ENCODE data around the gene SGTA. TPM values are rescaled to one million over a fixed set of nuclear protein-coding genes. Genes with fewer than 3 reads are reported as not detected.
A peak's percentile ranks its signal among the peaks of the same experiment; 100 is the strongest.

Gene SGTA
- total and polyA plus RNA-seq, 9 of the 15 experiments (the other 6 are each of a cell fraction or from before 2014, with no cell fraction given): 1.4 to 110 (median 49.9) TPM

DNA sequence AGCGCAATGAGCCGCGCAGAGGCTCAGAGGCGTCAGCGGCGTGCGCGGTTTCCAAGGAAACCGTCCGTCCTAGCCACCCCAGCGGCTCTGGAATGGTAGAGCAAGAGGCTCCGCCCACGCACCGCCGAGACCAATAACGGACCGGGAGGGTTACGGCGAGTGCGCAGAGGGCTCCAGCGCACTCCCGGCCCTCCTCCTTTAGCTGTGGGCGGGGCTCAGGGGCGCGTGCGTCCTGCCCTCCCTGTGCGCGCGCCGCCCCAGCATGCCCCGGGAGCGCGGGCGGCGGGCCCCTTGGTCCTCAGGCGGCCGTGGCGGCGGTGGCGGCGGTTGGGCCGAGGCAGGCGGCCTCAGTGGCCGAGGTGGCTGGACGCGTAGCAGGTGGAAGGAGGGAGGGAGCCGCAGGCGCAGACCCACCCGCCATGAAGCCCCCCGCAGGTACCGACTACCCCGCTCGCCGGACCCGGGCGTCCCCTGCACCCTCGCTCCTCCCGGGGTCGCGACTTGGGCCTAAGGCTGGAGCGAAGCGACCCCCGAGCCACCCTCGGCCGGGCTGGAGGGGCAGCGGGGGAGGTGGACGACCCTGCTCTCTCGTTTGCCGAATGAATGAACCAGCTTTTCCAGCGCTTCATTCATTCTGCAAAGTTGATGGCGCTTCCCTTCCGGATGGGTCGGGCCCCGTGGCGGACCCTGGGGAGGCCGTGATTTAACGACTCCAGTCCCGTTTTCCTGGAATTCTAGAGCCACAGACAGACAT, 2.3 kb upstream of the SGTA start, which contains the start of gene THOP1 (continued):
- peak in 1 of 2 experiments; percentile 70; a peak in 3 of 4 replicates for TF ChIP-seq NONO (IDR thresholded peaks at IDR 0.05; ENCODE audit: low read depth in 2 of 2, low read length in 1 of 2)
- no peak for TF ChIP-seq ZNF311 (CRISPR knock-in tag; IDR thresholded peaks at IDR 0.05)
- TF ChIP-seq TAL1 (IDR thresholded peaks at IDR 0.05): no peak
- TF ChIP-seq EP400 (IDR thresholded peaks at IDR 0.05): peak; percentile 47
- peak; percentile 75; the same call in 1 of the 2 replicates for TF ChIP-seq E2F3 (CRISPR knock-in tag; IDR thresholded peaks at IDR 0.05)
- TF ChIP-seq, protein P1, sequence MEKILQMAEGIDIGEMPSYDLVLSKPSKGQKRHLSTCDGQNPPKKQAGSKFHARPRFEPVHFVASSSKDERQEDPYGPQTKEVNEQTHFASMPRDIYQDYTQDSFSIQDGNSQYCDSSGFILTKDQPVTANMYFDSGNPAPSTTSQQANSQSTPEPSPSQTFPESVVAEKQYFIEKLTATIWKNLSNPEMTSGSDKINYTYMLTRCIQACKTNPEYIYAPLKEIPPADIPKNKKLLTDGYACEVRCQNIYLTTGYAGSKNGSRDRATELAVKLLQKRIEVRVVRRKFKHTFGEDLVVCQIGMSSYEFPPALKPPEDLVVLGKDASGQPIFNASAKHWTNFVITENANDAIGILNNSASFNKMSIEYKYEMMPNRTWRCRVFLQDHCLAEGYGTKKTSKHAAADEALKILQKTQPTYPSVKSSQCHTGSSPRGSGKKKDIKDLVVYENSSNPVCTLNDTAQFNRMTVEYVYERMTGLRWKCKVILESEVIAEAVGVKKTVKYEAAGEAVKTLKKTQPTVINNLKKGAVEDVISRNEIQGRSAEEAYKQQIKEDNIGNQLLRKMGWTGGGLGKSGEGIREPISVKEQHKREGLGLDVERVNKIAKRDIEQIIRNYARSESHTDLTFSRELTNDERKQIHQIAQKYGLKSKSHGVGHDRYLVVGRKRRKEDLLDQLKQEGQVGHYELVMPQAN (IDR thresholded peaks at IDR 0.05; ENCODE audit: borderline replicate concordance): peak; percentile 89; the same call in 1 of the 2 replicates
- peak; percentile 75 to 90 for TF ChIP-seq MNT (conservative IDR thresholded peaks at IDR 0.05)
- TF ChIP-seq TBP (optimal IDR thresholded peaks at IDR 0.05; ENCODE audit: low read depth, low read length): peak; percentile 63
- no peak for TF ChIP-seq C11orf30 (IDR thresholded peaks at IDR 0.05; ENCODE audit: low read depth)
- TF ChIP-seq MEIS2 (IDR thresholded peaks at IDR 0.05; ENCODE audit: partially characterized antibody): peak; percentile 97
- TF ChIP-seq CTBP1 (IDR thresholded peaks at IDR 0.05; ENCODE audit: borderline replicate concordance): peak; percentile 92
- no peak for TF ChIP-seq RBM17 (IDR thresholded peaks at IDR 0.05; ENCODE audit: borderline replicate concordance, low read depth, low read length)
- TF ChIP-seq ZNF354B (CRISPR knock-in tag; IDR thresholded peaks at IDR 0.05): no peak
- TF ChIP-seq RBM25 (IDR thresholded peaks at IDR 0.05; ENCODE audit: low read depth, low read length, severe bottlenecking): no peak
- TF ChIP-seq, protein P2, sequence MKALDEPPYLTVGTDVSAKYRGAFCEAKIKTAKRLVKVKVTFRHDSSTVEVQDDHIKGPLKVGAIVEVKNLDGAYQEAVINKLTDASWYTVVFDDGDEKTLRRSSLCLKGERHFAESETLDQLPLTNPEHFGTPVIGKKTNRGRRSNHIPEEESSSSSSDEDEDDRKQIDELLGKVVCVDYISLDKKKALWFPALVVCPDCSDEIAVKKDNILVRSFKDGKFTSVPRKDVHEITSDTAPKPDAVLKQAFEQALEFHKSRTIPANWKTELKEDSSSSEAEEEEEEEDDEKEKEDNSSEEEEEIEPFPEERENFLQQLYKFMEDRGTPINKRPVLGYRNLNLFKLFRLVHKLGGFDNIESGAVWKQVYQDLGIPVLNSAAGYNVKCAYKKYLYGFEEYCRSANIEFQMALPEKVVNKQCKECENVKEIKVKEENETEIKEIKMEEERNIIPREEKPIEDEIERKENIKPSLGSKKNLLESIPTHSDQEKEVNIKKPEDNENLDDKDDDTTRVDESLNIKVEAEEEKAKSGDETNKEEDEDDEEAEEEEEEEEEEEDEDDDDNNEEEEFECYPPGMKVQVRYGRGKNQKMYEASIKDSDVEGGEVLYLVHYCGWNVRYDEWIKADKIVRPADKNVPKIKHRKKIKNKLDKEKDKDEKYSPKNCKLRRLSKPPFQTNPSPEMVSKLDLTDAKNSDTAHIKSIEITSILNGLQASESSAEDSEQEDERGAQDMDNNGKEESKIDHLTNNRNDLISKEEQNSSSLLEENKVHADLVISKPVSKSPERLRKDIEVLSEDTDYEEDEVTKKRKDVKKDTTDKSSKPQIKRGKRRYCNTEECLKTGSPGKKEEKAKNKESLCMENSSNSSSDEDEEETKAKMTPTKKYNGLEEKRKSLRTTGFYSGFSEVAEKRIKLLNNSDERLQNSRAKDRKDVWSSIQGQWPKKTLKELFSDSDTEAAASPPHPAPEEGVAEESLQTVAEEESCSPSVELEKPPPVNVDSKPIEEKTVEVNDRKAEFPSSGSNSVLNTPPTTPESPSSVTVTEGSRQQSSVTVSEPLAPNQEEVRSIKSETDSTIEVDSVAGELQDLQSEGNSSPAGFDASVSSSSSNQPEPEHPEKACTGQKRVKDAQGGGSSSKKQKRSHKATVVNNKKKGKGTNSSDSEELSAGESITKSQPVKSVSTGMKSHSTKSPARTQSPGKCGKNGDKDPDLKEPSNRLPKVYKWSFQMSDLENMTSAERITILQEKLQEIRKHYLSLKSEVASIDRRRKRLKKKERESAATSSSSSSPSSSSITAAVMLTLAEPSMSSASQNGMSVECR (CRISPR knock-in tag; IDR thresholded peaks at IDR 0.05): peak; percentile 41; the same call in 1 of the 2 replicates
- no peak for TF ChIP-seq NFIC (IDR thresholded peaks at IDR 0.05)
- 0 out of 2 replicates have a peak, but pooled peaks have one; percentile 11 for TF ChIP-seq ATF4 (CRISPR knock-in tag; IDR thresholded peaks at IDR 0.05)
- no peak for TF ChIP-seq ZNF212 (CRISPR knock-in tag; IDR thresholded peaks at IDR 0.05)
- no peak for TF ChIP-seq ASH1L (IDR thresholded peaks at IDR 0.05; ENCODE audit: borderline replicate concordance, low read depth, partially characterized antibody)

All from K562 (cell line).